ENCODE results near the gene CALML5. TPM values are rescaled to one million over a fixed set of nuclear protein-coding genes. Genes with fewer than 3 reads are reported as not detected.
A peak's percentile ranks its signal among the peaks of the same experiment; 100 is the strongest.

CALML5 gene
- polyA plus RNA-seq, 1 of the 3 experiments (the other 2 are of a cell fraction): not detected

DNA sequence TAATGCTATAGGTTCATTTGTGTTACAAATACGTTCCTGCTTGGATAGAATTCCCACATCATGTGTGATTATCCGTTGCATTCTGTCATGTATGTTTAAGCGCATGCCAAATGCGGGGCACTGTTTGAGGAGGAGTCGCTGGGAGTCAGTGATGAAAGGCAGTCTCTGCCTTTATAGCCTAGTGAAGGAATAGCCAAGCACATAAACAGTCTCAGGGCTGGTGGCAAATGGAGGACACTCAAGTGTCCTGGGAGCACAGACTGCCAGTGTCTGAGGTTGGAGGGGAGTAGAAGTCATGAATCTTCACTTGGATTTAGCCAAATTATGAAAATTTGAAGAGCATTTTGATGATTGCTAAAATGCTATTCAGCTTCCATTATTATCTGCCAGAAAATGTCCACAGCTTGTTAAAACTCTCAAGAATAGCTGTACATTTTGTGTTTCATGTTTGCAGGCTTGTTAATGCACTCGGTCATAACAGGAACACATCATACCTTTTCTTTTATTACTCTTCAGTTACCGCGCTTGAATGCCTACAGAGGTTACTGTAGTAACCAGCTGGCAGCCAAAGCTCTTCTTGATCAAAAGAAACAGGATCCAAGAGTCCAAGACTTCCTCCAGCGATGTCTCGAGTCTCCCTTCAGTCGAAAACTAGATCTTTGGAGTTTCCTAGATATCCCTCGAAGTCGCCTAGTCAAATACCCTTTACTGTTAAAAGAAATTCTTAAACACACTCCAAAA is 45.5 kb downstream of the CALML5 start:
- Histone ChIP-seq H3K27ac (ENCODE audit: low read depth in 2 of 2, low read length in 1 of 2) (no peak overlapping the region), H3K4me2 (no peak overlapping the region), H3K9ac (no peak overlapping the region), H3K9me2 (no peaks in the 10 kb centered on the region), H3K4me1 (ENCODE audit: control insufficient read depth in 1 of 2, insufficient read depth in 2 of 2, low read depth in 1 of 2, low read length in 1 of 2) (peaks cover 2 to 5% of the 10 kb centered on the region in 2 experiments; a peak in 2 of 4 replicates), H3K36me3 (replicated peaks in 1 of 2; ENCODE audit: control insufficient read depth in 1 of 2, insufficient read depth in 2 of 2, low read length in 1 of 2) (peaks cover 26 to 52% of the 10 kb centered on the region in 2 experiments), H2AFZ (ENCODE audit: low read depth) (no peak overlapping the region), H3K4me3 (ENCODE audit: low read depth in 2 of 2, low read length in 1 of 2) (no peak overlapping the region), H3K9me3 (no peaks in the 10 kb centered on the region), H4K20me1 (ENCODE audit: insufficient read depth) (no peaks in the 10 kb centered on the region), H3K79me2 (ENCODE audit: insufficient read depth) (no peaks in the 10 kb centered on the region), H3F3A (replicated peaks; ENCODE audit: insufficient read depth) (no peaks in the 10 kb centered on the region), H3K27me3 (ENCODE audit: insufficient read depth) (no peaks in the 10 kb centered on the region)
- 95% methylated on average over 13 of the region's 13 CpGs for WGBS (ENCODE audit: low lambda C conversion rate)
- ChIA-PET CTCF (interaction anchor here (1.1 to 4.8 kb wide), 5 partner anchors 9 to 169 kb away, joined by 3 to 33 read pairs (median 5); no protein-coding TSS in a partner anchor), POLR2A (no interaction called here)
- no peak for DNase-seq
- TF ChIP-seq FOSL2 (IDR thresholded peaks at IDR 0.05; ENCODE audit: borderline replicate concordance, low read depth) (no peak), USF2 (IDR thresholded peaks at IDR 0.05; ENCODE audit: borderline replicate concordance, low read depth, low read length) (no peak), CHD2 (IDR thresholded peaks at IDR 0.05; ENCODE audit: low read length, partially characterized antibody) (no peak), MEF2A (IDR thresholded peaks at IDR 0.05; ENCODE audit: borderline replicate concordance, low read depth) (no peak), EP300 (IDR thresholded peaks at IDR 0.05; ENCODE audit: borderline replicate concordance in 1 of 2, low read depth in 1 of 2, low read length in 1 of 2) (no peak), NFIC (IDR thresholded peaks at IDR 0.05; ENCODE audit: borderline replicate concordance) (no peak), ZBTB33 (IDR thresholded peaks at IDR 0.05; ENCODE audit: borderline replicate concordance, low read depth) (no peak), RAD21 (IDR thresholded peaks at IDR 0.05; ENCODE audit: low read length) (no peak)
- TF ChIP-seq, protein P1, sequence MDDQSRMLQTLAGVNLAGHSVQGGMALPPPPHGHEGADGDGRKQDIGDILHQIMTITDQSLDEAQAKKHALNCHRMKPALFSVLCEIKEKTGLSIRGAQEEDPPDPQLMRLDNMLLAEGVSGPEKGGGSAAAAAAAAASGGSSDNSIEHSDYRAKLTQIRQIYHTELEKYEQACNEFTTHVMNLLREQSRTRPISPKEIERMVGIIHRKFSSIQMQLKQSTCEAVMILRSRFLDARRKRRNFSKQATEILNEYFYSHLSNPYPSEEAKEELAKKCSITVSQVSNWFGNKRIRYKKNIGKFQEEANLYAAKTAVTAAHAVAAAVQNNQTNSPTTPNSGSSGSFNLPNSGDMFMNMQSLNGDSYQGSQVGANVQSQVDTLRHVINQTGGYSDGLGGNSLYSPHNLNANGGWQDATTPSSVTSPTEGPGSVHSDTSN (IDR thresholded peaks at IDR 0.05): no peak

GRCh38 chr10:5450605-5451384 is 48.6 kb downstream of the CALML5 start:
- Histone ChIP-seq H3K9me2 (no peaks in the 10 kb centered on the region), H2AFZ (ENCODE audit: low read depth) (no peak overlapping the region), H3K4me2 (no peak overlapping the region), H4K20me1 (ENCODE audit: insufficient read depth) (no peaks in the 10 kb centered on the region), H3K27me3 (ENCODE audit: insufficient read depth) (no peaks in the 10 kb centered on the region), H3K9me3 (no peaks in the 10 kb centered on the region), H3K79me2 (ENCODE audit: insufficient read depth) (peaks cover 12% of the 10 kb centered on the region; the same call in 1 of the 2 replicates), H3F3A (replicated peaks; ENCODE audit: insufficient read depth) (no peaks in the 10 kb centered on the region), H3K9ac (no peak overlapping the region), H3K36me3 (replicated peaks in 1 of 2; ENCODE audit: control insufficient read depth in 1 of 2, insufficient read depth in 2 of 2, low read length in 1 of 2) (peaks cover 11 to 34% of the 10 kb centered on the region in 2 experiments), H3K4me3 (ENCODE audit: low read depth in 2 of 2, low read length in 1 of 2) (no peak overlapping the region), H3K4me1 (ENCODE audit: control insufficient read depth in 1 of 2, insufficient read depth in 2 of 2, low read depth in 1 of 2, low read length in 1 of 2) (peaks cover 2 to 23% of the 10 kb centered on the region in 2 experiments; a peak in 3 of 4 replicates), H3K27ac (ENCODE audit: low read depth in 2 of 2, low read length in 1 of 2) (no peak overlapping the region)
- TF ChIP-seq JUND (IDR thresholded peaks at IDR 0.05) (0 out of 2 replicates have a peak, but pooled peaks have one; percentile 12), IRF3 (IDR thresholded peaks at IDR 0.05; ENCODE audit: low read depth, low read length) (no peak), RXRA (IDR thresholded peaks at IDR 0.05; ENCODE audit: borderline replicate concordance, low read depth) (no peak), ELF1 (IDR thresholded peaks at IDR 0.05) (no peak), EP300 (IDR thresholded peaks at IDR 0.05; ENCODE audit: borderline replicate concordance in 1 of 2, low read depth in 1 of 2, low read length in 1 of 2) (no peak), POLR2AphosphoS5 (IDR thresholded peaks at IDR 0.05; ENCODE audit: low read depth, low read length) (no peak)
- WGBS (ENCODE audit: low lambda C conversion rate): 83% methylated on average over 4 of the region's 4 CpGs
- ChIA-PET CTCF (interaction anchor here (1.2 to 1.3 kb wide), 2 partner anchors 172 to 179 kb away, joined by 3 to 4 read pairs; no protein-coding TSS in a partner anchor), POLR2A (no interaction called here)
- no peak for DNase-seq

All from SK-N-SH (cell line).